Measurements from ENCODE around the gene SERF2. TPM values are rescaled to one million over a fixed set of nuclear protein-coding genes. Genes with fewer than 3 reads are reported as not detected.
A peak's percentile ranks its signal among the peaks of the same experiment; 100 is the strongest.

SERF2 gene
- total and polyA plus RNA-seq, 2 of the 13 experiments (the other 11 are each of a cell fraction or from before 2014, with no cell fraction given) = 811 to 1,257 TPM

DNA sequence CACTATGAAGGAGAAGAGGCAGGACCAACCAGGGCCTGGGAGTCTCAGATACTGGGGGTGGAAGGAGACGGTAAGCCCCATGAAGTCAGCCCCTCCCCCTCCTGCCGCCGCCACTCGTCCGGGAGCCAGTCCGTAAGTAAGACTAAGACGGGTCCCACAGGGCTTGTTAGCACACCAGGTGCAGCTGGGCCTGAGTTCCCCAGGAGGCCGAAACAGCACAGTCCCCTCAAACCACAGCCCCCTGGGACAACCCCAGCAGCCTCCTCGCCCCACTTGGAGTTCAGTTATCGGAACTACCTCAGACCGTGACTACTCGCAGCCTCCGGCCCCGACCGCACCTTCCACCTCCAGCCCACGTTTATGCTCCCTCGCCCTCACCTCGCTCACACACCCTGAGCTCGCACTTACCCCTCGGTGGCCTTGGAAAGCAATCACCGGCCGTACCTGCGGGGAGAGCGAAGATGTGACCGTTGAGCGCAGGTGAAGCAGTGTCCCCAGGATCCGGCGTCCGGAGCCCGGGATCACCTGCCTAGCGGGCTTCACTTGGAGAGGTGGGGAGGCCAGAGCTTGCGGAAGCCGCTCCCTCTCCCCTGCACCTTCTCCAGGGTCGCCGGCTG lies 15.9 kb upstream of the SERF2 start (continued):
- TF ChIP-seq, protein P1, sequence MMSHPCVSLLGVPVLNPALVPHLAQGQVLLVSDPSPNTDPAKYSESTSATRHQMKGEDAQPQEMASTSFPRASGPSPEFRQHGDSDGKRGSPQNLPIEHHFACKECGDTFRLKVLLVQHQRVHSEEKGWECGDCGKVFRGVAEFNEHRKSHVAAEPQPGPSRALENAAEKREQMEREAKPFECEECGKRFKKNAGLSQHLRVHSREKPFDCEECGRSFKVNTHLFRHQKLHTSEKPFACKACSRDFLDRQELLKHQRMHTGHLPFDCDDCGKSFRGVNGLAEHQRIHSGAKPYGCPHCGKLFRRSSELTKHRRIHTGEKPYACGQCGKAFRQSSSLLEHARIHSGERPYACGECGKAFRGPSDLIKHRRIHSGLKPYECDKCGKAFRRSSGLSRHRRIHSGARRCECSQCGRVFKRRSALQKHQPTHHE (CRISPR knock-in tag; IDR thresholded peaks at IDR 0.05; ENCODE audit: borderline replicate concordance) = 0 out of 2 replicates have a peak, but pooled peaks have one; percentile 20
- TF ChIP-seq CHD2 (IDR thresholded peaks at IDR 0.05; ENCODE audit: low read depth, low read length) (peak; percentile 13; the same call in 1 of the 2 replicates), KDM4B (CRISPR knock-in tag; IDR thresholded peaks at IDR 0.05) (0 out of 2 replicates have a peak, but pooled peaks have one; percentile 1), KLF6 (CRISPR knock-in tag; IDR thresholded peaks at IDR 0.05) (0 out of 2 replicates have a peak, but pooled peaks have one; percentile 28)
- TF ChIP-seq, protein P2, sequence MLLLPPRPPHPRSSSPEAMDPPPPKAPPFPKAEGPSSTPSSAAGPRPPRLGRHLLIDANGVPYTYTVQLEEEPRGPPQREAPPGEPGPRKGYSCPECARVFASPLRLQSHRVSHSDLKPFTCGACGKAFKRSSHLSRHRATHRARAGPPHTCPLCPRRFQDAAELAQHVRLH (CRISPR knock-in tag; IDR thresholded peaks at IDR 0.05; ENCODE audit: borderline replicate concordance, low read depth) = peak; percentile 19; the same call in 1 of the 2 replicates

DNA sequence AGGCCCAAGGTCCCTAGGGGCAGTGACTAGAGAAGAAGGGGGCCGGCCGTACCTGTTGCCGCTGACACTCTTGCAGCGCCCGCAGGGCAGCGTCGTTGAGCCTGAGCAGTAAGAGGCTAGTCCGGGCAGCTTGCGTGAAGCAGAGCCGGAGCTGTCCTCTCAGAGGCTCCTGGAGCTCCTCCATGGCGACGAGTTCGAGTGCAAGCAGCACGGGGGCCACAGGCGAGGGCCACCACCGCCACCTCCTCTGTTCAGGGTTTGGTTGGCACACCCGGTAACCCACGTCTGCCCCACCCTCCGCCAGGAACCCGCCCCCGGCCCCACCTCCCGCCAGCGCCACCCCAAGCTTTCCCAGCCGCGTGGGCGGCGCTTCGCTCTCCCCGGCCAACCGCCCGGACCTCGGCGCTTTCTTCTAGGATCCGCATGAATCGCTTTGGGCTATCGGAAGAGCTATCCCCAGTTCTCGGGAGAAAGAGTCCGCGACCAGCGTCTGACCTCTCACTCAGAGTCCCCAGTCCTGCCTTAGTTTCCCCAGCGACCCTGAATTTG lies 15.3 kb upstream of the SERF2 start, which contains the start of gene ELL3:
ELL3 (minus strand) TSS at position 249 of the 549 bp plus-strand sequence; CDS start at position 184, 65 bp downstream.
- Histone ChIP-seq H3K27ac (ENCODE audit: extremely low read length, insufficient read depth, low read length) (peak within 1 kb of the TSS; percentile 86), H2AFZ (ENCODE audit: low read length) (peak within 1 kb of the TSS; percentile 98), H3K36me3 (replicated peaks in 1 of 2; ENCODE audit: control insufficient read depth in 1 of 2, insufficient read depth in 2 of 2, low read length in 2 of 2) (peaks cover 3 to 18% of the 10 kb centered on the region in 2 experiments; a peak in 2 of 5 replicates), H3K79me2 (ENCODE audit: insufficient read depth, low read length) (no peaks in the 10 kb centered on the region), H3K9ac (ENCODE audit: insufficient read depth, low read depth, low read length) (peak within 1 kb of the TSS; percentile 75), H3K4me2 (ENCODE audit: low read depth, low read length) (peak within 1 kb of the TSS; percentile 99), H3K4me3 (replicated peaks in 1 of 3; ENCODE audit: insufficient read depth in 1 of 3, low read depth in 2 of 3, low read length in 3 of 3) (peak within 1 kb of the TSS; percentile 65 to 97 (median 78)), H3K27me3 (ENCODE audit: control insufficient read depth in 1 of 2, insufficient read depth in 2 of 2, low read length in 2 of 2) (no peaks in the 10 kb centered on the region), H3K9me3 (ENCODE audit: low read length) (no peaks in the 10 kb centered on the region), H4K20me1 (ENCODE audit: insufficient read depth, low read length) (no peaks in the 10 kb centered on the region), H3K4me1 (ENCODE audit: insufficient read depth, low read length) (peaks cover 15% of the 10 kb centered on the region)
- in situ Hi-C loops (cut with HindIII; ENCODE audit: extremely low pct_ligation_motif_present, low pct_unique_long_range_greater_than_20kb) = loop anchor here (10.0 kb wide), 1 partner anchor 262 kb away; the partner anchor contains the start of gene MAP1A
- POLR2A ChIA-PET = interaction anchor here (1.0 to 4.0 kb wide), 7 partner anchors 13 to 406 kb away, joined by 3 to 34 read pairs (median 8); partner anchors contain the start of genes HYPK, MFAP1, PDIA3 and SERINC4
- FAIRE-seq = no peak
- DNase-seq (ENCODE audit: low spot score) = peak; percentile 56
- CTCF ChIA-PET (ENCODE audit: low intra/inter-chr PET ratio, low total read pairs) = no interaction called here
- 1% methylated on average over 19 of the region's 41 CpGs for WGBS (ENCODE audit: low lambda C conversion rate)
- intact Hi-C loops (cut with micrococcal nuclease; ENCODE audit: unreplicated experiment) = loop anchor here (1.0 kb wide), 1 partner anchor 9 kb away; no protein-coding TSS in a partner anchor
- peak; percentile 72 for ATAC-seq
- BruUV-seq (replicated peaks) = no TSS peak
- TF ChIP-seq, protein P3, sequence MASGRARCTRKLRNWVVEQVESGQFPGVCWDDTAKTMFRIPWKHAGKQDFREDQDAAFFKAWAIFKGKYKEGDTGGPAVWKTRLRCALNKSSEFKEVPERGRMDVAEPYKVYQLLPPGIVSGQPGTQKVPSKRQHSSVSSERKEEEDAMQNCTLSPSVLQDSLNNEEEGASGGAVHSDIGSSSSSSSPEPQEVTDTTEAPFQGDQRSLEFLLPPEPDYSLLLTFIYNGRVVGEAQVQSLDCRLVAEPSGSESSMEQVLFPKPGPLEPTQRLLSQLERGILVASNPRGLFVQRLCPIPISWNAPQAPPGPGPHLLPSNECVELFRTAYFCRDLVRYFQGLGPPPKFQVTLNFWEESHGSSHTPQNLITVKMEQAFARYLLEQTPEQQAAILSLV (CRISPR knock-in tag; IDR thresholded peaks at IDR 0.05; ENCODE audit: borderline replicate concordance) = no peak
- no peak for TF ChIP-seq SSRP1 (CRISPR knock-in tag; IDR thresholded peaks at IDR 0.05)
- TF ChIP-seq, protein P4, sequence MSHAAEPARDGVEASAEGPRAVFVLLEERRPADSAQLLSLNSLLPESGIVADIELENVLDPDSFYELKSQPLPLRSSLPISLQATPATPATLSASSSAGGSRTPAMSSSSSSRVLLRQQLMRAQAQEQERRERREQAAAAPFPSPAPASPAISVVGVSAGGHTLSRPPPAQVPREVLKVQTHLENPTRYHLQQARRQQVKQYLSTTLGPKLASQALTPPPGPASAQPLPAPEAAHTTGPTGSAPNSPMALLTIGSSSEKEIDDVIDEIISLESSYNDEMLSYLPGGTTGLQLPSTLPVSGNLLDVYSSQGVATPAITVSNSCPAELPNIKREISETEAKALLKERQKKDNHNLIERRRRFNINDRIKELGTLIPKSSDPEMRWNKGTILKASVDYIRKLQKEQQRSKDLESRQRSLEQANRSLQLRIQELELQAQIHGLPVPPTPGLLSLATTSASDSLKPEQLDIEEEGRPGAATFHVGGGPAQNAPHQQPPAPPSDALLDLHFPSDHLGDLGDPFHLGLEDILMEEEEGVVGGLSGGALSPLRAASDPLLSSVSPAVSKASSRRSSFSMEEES (CRISPR knock-in tag; IDR thresholded peaks at IDR 0.05) = no peak
- TF ChIP-seq, protein P5, sequence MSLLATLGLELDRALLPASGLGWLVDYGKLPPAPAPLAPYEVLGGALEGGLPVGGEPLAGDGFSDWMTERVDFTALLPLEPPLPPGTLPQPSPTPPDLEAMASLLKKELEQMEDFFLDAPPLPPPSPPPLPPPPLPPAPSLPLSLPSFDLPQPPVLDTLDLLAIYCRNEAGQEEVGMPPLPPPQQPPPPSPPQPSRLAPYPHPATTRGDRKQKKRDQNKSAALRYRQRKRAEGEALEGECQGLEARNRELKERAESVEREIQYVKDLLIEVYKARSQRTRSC (CRISPR knock-in tag; IDR thresholded peaks at IDR 0.05; ENCODE audit: low read depth) = no peak
- no peak for TF ChIP-seq RXRA (CRISPR knock-in tag; IDR thresholded peaks at IDR 0.05)
- 0 out of 2 replicates have a peak, but pooled peaks have one; percentile 45 for TF ChIP-seq ZNF558 (CRISPR knock-in tag; IDR thresholded peaks at IDR 0.05; ENCODE audit: borderline replicate concordance)
- no peak for TF ChIP-seq ZNF777 (CRISPR knock-in tag; IDR thresholded peaks at IDR 0.05)
- TF ChIP-seq ZNF337 (CRISPR knock-in tag; IDR thresholded peaks at IDR 0.05; ENCODE audit: borderline replicate concordance, low read depth) = no peak
- no peak for TF ChIP-seq NFRKB (IDR thresholded peaks at IDR 0.05)
- TF ChIP-seq ZC3H13 (CRISPR knock-in tag; IDR thresholded peaks at IDR 0.05) = no peak
- TF ChIP-seq, protein P6, sequence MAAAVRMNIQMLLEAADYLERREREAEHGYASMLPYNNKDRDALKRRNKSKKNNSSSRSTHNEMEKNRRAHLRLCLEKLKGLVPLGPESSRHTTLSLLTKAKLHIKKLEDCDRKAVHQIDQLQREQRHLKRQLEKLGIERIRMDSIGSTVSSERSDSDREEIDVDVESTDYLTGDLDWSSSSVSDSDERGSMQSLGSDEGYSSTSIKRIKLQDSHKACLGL (CRISPR knock-in tag; IDR thresholded peaks at IDR 0.05) = no peak

All from HepG2 (cell line).